Stomach (tissue), 4 donors: Measurements from ENCODE around the gene PADI3.

Source experiments
- CTCF ChIP-seq, 7 experiments: fragments of 450-650 bp in 4 of 7; fragments of 200-600 bp in 3 of 7; sonication (generic) in 3 of 7; IDR thresholded peaks; one replicate each; pipeline ENCODE4 v1.5.1; 2016 to 2019; ENCODE audit warnings: antibody characterized with exemption in 7 of 7, control low read depth in 2 of 7, mild to moderate bottlenecking in 1 of 7
- POLR2A ChIP-seq, 4 donors: fragments of 450-650 bp; IDR thresholded peaks; one replicate each; pipeline ENCODE4 v1.6.1; 2016; ENCODE audit warnings: antibody characterized with exemption in 4 of 4, control low read depth in 2 of 4, mild to moderate bottlenecking in 1 of 4, moderate library complexity in 1 of 4

DNA sequence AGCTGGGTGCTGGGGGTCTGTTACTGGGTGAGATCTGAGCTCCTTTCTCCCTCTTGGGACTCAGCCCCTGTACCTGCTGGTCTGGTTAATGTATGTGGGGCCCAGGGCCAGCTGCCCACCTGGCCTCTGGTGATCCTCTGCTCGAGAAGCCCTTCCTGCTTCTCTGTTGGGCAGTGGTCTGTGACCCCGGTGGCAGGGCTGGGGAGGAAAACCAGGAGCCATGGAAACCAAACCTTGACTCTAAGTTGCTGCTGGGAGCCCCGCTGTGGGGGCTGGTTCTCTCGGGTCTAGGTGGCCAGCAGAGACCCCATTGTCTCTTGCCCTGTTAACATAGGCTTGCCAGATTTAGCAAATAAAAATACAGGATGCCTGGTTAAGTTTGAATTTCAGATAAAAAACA is 42.7 kb upstream of the PADI3 start:
- TF ChIP-seq CTCF (IDR thresholded peaks at IDR 0.05) (no peak), POLR2A (IDR thresholded peaks at IDR 0.05) (no peak)
